KBM-7 (cell line): ENCODE results near the gene ADAM22.
A peak's percentile ranks its signal among the peaks of the same experiment; 100 is the strongest.
"Not testable (repeated sequence)": the region's sequence is repeated elsewhere in the genome, so short reads cannot be mapped to it uniquely, and the experiment has no call there.

Source experiments
- DNase-seq: peaks from one replicate; pipeline ENCODE4 v3.0.0-alpha.2; 2015
- in situ Hi-C: fragments of 300-500 bp; cut with MboI; formaldehyde crosslinking; loops from 2 replicates; pipeline ENCODE4 v1.14.3; 2020; ENCODE audit warnings: low sequenced_read_pairs, low pct_unique_long_range_greater_than_20kb, mixed read lengths

Gene ADAM22

DNA sequence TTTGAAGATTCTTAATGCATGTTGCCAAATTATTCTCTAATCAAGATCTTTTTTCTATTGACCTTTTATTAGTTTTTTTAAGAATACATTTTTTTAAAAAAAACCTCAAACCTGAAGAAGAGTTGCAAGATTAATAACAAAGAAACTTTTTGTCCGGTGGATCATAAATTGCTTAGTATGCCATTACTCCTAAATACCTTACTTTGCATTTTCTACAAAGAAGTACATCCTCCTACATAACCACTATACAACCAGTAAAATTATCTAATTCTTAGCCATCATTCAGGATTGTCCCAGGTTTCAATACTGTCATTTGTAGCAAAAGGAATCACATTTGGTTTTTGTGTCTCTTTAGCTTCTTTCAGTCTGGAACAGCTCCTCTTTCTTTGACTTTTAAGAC, 207.9 kb downstream of the ADAM22 start:
- in situ Hi-C loops = no loop called here
- DNase-seq = no peak

GRCh38 chr7:88146616-88147015, 212.6 kb downstream of the ADAM22 start:
- no peak for DNase-seq
- in situ Hi-C loops = no loop called here

- DNase-seq = no peak
Observed at GRCh38 chr7:88147341-88147740, 213.3 kb downstream of the ADAM22 start.

DNA sequence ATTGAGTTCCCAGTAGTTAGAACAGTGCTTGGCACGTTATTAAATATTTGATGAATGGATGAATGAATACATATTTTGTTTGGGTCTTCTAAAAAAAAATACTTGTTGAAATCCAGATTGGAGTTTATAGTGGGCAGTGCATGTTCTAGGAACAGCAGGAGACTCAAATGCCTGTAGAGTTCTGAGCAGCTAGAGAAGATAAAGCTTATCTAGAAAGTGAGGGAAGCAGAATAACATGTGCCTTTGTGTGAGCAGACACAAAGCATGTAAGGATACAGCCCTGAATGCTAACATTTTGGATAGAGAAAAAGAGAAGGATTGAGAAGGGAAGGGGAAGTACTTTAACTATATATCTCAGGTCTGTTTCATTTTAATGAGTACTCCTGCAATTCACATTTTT, 213.9 kb downstream of the ADAM22 start:
- in situ Hi-C loops = no loop called here
- DNase-seq = no peak

More at GRCh38 chr7:88147341-88147740, 213.3 kb downstream of the ADAM22 start:
- in situ Hi-C loops = no loop called here

- no peak for DNase-seq
- in situ Hi-C loops = no loop called here
Observed at GRCh38 chr7:88150033-88150432, 216.0 kb downstream of the ADAM22 start.

DNA sequence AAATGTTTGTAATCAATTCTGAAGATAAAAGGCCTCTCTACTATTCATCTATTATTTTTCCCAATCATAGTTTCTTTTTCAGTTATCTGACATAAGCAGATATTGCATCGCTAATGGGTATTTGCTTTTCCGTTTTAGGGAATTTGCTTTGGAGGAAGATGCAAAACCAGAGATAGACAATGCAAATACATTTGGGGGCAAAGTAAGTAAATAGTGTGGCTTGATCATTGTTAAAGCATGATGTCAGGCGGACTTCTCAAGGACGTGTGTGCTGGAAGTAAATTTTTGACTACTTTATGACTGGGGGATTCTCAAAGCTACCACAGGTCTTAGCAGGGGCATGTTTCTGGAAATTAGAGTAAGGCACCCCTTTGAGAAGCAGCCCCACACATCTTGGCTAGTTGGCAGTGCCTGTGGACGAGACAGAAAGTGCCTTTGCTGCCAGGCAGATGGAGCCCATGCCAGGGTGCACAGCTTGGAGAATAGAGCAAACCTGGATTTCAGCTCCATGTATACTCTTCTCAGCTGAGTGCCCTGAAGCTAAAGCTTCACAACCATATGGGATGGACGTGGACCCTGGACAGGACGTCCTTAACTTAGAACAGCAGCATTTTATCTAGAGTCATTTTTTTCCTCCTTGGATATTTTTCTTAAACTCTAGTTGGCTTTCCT, 217.2 kb downstream of the ADAM22 start:
- in situ Hi-C loops = no loop called here

GRCh38 chr7:88153378-88153777, 219.3 kb downstream of the ADAM22 start:
- no peak for DNase-seq
- in situ Hi-C loops = no loop called here

More for the DNA sequence above, 217.2 kb downstream of the ADAM22 start:
- DNase-seq = no peak

DNA sequence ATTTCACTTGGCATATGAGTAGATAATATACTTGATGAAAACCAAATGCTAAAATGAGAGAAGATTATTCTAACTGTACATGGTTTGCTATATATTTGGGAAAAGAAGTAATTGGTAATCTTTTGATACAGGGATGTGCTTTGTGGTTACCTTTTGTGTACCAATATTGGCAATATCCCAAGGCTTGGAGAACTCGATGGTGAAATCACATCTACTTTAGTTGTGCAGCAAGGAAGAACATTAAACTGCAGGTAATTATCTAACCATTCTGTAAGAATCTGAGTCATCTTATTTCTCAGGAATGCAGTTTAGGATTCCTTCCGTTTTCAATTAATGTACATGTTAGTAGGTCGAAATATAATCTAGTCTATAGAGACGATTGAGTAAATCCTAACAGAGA, 221.7 kb downstream of the ADAM22 start:
- no peak for DNase-seq
- in situ Hi-C loops = no loop called here

DNA sequence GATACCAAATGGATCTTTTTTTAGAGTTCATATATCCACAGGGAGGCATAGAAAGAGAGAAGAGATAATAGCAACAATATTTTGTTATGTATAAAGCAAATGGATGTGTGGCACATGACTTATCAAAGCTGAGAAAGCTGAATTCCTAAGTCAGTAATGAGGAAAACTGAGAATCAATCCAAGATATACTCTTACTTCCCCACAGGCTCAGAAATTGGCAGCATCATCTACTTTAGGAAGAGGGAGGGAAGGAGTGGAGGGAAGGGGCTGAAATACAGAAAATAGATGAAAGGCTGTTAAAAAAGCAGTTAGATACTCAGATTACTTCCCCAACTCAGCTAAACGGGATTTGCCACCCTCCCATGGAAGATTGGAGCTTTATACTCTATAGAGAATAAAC, 222.3 kb downstream of the ADAM22 start:
- DNase-seq = no peak
- in situ Hi-C loops = no loop called here

DNA sequence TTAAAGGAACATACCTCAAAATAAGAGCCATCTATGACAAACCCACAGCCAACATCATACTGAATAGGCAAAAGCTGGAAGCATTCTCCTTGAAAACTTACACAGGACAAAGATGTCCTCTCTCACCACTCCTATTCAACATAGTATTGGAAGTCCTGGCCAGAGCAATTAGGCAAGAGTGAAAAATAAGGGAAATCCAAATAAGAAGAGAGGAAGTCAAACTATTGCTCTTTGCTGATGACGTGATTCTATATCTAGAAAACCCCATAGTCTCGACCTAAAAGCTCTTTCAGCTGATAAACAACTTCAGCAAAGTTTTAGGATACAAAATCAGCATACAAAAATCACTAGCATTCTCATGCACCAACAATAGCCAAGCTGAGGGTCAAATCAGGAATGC, 225.7 kb downstream of the ADAM22 start:
- DNase-seq, in situ Hi-C loops: not testable (repeated sequence)

DNA sequence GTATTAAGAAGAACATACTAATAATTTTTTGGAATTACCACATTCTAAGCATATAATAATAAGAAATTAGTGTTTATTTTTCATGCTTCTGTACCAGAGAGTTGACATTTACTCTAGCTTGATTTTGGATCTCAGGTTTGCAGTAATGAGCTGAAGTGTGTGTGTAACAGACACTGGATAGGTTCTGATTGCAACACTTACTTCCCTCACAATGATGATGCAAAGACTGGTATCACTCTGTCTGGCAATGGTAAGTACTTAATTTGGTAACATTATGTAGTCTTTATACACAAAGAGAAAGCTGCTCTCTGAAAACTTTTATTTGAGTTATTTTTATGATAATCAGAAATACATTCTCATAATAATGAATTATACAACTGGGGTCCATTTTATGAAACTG, 231.6 kb downstream of the ADAM22 start:
- DNase-seq = no peak
- in situ Hi-C loops = no loop called here

- no peak for DNase-seq
- in situ Hi-C loops = no loop called here
Observed at GRCh38 chr7:88167223-88167622, 233.2 kb downstream of the ADAM22 start.

GRCh38 chr7:88167721-88168120, 233.7 kb downstream of the ADAM22 start:
- in situ Hi-C loops = no loop called here
- DNase-seq = no peak

DNA sequence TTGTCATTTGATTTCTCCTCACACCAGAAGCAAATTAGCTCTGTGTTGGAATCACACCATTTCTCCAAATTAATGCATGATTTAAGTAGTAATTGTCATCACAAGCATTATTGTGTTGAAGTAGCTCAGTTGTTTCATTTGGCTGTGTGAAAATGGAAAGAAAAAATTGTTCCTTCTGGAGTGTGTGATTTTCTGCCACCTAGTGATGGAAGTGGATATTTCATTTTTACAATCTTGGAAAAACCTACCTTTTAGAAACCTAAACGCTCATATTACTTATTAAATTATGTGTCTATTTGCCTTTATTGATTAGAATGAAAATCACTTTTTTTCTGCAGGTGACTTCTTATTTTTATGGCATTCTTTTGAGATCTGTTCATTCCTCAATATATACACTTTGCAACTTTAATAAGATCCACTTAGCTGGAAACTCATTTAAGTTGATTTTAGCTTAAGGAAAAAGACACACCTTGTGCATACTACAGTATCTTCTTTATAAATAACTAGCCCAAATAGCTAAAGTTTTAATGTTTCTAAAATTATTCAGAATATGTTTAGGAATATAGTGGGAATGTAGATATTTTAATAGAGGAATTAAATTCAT, 235.8 kb downstream of the ADAM22 start:
- in situ Hi-C loops = no loop called here
- DNase-seq = peak; percentile 47

DNA sequence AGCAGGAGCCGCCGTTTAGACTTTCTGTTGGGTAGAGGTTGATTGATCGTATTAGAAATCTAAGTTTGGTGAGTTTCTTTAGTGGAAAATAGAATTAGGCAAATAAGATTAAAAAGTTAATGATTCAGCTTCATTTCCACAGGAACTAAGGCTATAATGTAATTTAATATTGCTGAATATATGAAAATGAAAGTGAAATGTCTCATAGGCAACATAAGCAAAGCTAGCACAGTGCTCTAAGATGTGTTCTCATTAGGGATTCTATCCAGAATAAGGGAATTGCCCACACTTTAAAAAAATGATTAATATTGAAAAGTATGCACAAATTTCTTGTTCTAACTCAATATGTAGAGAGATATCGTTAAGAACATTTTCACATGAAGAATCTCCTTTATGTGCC, 238.8 kb downstream of the ADAM22 start:
- in situ Hi-C loops = no loop called here
- no peak for DNase-seq

GRCh38 chr7:88176190-88176589, 242.1 kb downstream of the ADAM22 start:
- in situ Hi-C loops = no loop called here
- no peak for DNase-seq

DNA sequence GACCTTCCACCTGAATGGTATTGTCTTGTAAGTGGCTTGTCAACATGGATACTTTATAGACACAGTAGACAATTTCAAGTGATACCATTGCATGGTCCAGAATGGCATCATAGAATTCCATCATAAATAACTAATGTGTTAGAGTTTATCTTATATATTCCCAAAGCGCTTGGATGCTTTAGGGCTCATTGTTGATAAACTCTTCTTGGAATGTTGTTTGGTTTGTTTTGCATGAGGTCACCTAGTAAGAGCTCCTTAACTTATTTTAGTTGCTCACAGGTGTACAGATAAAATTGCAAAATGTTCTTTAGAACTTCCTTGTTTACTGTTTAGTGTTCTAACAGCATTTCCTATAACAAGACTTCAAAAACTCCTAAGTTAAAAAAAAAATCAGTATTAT, 249.0 kb downstream of the ADAM22 start:
- no peak for DNase-seq
- in situ Hi-C loops = no loop called here

DNA sequence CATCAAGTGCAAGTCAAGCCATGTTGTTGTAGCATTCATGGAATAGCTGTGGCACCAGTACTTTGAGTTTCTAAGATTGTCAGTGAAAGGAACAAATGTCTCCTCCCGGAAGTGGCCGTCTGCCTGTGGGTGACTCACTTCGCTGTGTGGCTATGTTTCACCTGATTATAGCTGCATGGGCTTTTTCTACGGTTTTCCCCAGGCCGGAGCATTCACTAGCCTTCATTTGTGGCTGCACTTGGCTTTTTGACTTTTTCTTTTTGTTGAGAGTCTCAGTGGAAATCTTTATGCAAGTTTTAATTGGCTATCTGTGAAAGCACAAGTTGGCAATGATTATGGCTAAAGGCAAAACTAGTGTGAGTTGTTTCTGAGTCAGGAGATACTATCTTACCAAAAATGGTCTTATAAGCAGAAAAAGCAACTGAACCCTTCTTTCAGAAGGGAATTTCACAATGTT, 250.8 kb downstream of the ADAM22 start:
- in situ Hi-C loops = no loop called here
- no peak for DNase-seq

DNA sequence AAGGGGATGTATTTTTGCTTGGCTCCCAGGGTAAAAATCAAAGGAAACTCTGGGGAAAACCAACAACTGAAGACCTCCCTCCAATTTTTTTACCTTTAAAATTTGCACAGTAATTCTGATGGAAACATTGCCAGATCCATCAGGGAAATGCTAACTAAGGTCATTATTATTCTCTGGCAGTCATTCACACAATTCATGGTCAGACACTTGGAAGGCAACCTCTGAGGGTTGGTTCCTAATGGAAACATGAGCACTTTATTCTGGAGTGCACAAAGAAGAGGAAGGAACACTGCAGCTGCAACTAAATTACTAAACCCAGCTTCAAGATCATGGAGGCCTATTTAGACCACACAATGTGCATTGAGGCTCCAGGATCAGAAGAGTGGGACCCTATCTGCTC, 251.6 kb downstream of the ADAM22 start:
- in situ Hi-C loops = no loop called here
- DNase-seq = no peak

- in situ Hi-C loops = no loop called here
- DNase-seq = no peak
Observed at GRCh38 chr7:88191911-88192310, 257.9 kb downstream of the ADAM22 start.

DNA sequence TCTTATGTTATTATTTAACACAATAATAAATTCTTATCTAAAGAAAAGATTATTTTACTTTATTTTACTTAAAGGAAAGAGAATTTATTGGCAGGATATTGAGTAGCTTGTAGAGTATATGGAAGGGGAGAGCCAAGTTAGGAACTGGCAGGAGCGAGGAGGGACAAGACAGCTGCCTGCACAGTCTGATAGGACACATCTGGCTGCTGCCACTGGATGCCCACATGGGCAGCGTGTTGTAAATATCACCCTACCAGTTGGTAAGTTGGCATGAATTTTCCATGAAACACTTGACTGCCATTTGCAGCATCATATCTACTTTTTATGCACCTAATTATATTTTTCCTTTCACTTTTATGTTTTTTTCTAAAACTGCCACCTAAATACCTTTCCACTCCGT, 266.2 kb downstream of the ADAM22 start:
- in situ Hi-C loops = no loop called here
- DNase-seq = no peak
